ENCODE results near the gene FAM13A. TPM values are rescaled to one million over a fixed set of nuclear protein-coding genes. Genes with fewer than 3 reads are reported as not detected.
A peak's percentile ranks its signal among the peaks of the same experiment; 100 is the strongest.

Gene FAM13A
- total and polyA plus RNA-seq, 2 of the 4 experiments (the other 2 are of a cell fraction) = 13.1 to 22.0 TPM

DNA sequence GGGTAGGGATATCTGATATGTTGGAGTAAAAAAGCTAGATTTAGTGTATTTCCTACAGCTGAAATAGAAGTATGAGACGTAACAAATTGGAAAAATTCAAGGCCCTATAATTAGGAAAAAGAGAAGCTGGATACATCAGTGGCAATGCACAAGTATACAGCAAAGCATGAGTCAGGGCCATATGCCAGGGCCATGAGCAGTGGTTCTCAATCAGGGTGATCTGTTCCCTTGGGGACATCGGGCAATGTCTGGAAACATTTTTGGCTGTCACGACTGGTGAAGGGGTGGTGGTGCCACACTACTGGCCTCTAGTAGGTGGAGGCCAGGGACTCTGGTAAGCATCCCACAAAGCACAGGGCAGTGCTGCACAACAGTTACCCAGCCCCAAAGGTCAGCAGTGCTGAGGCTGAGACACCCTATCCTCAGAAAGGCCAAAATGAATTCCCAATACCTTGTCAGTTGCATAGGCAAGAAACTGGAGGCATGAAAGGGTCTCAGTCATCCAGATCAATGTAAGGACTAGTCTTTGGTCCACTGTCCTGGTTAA lies 322.5 kb downstream of the FAM13A start:
- H3K56ac ChIP-seq (ENCODE audit: extremely low read depth, insufficient read depth, low read length) = no peak overlapping the region
- 0 out of 4 replicates have a peak, but pooled peaks cover 0 to 7% of the 10 kb centered on the region in 2 experiments for H3K79me1 ChIP-seq (ENCODE audit: low read depth in 1 of 2, low read length in 2 of 2)
- H3K9ac ChIP-seq (ENCODE audit: low read depth, low read length) = no peak overlapping the region
- H2AK9ac ChIP-seq (replicated peaks; ENCODE audit: low read depth, low read length, poor library complexity) = no peak overlapping the region
- no peak overlapping the region for H3K27ac ChIP-seq (ENCODE audit: insufficient read depth, low read length)
- H2BK120ac ChIP-seq (ENCODE audit: low read depth, low read length) = no peak overlapping the region
- ChIA-PET CTCF (interaction anchor here (0.5 kb wide), 1 partner anchor 19 kb away, joined by 7 read pairs; no protein-coding TSS in a partner anchor), POLR2A (ENCODE audit: unreplicated experiment) (no interaction called here)
- H3K27me3 ChIP-seq (ENCODE audit: control insufficient read depth, insufficient read depth, low read length) = no peaks in the 10 kb centered on the region
- WGBS, 2 experiments (ENCODE audit: extremely low coverage in 2 of 2, insufficient read length in 1 of 2) = no CpG with 5 or more reads among the region's 3 CpGs
- no peak overlapping the region for H2AFZ ChIP-seq (replicated peaks; ENCODE audit: low read length, poor library complexity)
- no peak overlapping the region for H4K91ac ChIP-seq (ENCODE audit: insufficient read depth, low read depth, low read length)
- no peak overlapping the region for H2BK15ac ChIP-seq (ENCODE audit: low read depth, low read length)
- no peak overlapping the region; the same call in 1 of the 2 replicates for H2BK20ac ChIP-seq (ENCODE audit: low read depth, low read length)
- no peak overlapping the region for H4K5ac ChIP-seq (ENCODE audit: low read depth, low read length)
- dilution Hi-C loops (cut with HindIII; ENCODE audit: low sequenced_read_pairs, unreplicated experiment) (no loop called here), intact Hi-C loops (cut with micrococcal nuclease) (no loop called here), in situ Hi-C loops (cut with MboI; ENCODE audit: low sequenced_read_pairs) (no loop called here)
- H3K14ac ChIP-seq (replicated peaks; ENCODE audit: low read depth, low read length) = no peak overlapping the region
- no peak overlapping the region for H3K4me2 ChIP-seq (ENCODE audit: low read depth, low read length)
- H3K9me3 ChIP-seq (ENCODE audit: control insufficient read depth, insufficient read depth, low read length) = no peaks in the 10 kb centered on the region
- no peak overlapping the region for H3K4me3 ChIP-seq (ENCODE audit: insufficient read depth, low read depth, low read length)
- DNase-seq = peak; percentile 7
- H2AK5ac ChIP-seq (ENCODE audit: low read depth, low read length) = no peak overlapping the region
- ATAC-seq (ENCODE audit: low read depth) = no peak
- H4K20me1 ChIP-seq (ENCODE audit: insufficient read depth, low read length) = no peaks in the 10 kb centered on the region
- H3K18ac ChIP-seq (ENCODE audit: low read depth, low read length) = no peak overlapping the region
- H4K8ac ChIP-seq (ENCODE audit: low read depth in 2 of 2, low read length in 2 of 2) = no peak overlapping the region
- H3K23ac ChIP-seq (ENCODE audit: low read depth, low read length) = no peak overlapping the region
- TF ChIP-seq MAFK (IDR thresholded peaks at IDR 0.05; ENCODE audit: low read depth, low read length) = no peak
- no peak for TF ChIP-seq RFX5 (IDR thresholded peaks at IDR 0.05; ENCODE audit: low read depth, low read length)
- no peak for TF ChIP-seq SMC3 (IDR thresholded peaks at IDR 0.05; ENCODE audit: low read depth, low read length)
- no peak for TF ChIP-seq USF2 (IDR thresholded peaks at IDR 0.05; ENCODE audit: low read depth, low read length)
- TF ChIP-seq FOS (IDR thresholded peaks at IDR 0.05; ENCODE audit: low read depth, low read length) = no peak
- TF ChIP-seq MAZ (IDR thresholded peaks at IDR 0.05; ENCODE audit: borderline replicate concordance, low read depth, low read length) = no peak
- no peak for TF ChIP-seq CEBPB (IDR thresholded peaks at IDR 0.05; ENCODE audit: low read depth, low read length)
- TF ChIP-seq, protein P1, sequence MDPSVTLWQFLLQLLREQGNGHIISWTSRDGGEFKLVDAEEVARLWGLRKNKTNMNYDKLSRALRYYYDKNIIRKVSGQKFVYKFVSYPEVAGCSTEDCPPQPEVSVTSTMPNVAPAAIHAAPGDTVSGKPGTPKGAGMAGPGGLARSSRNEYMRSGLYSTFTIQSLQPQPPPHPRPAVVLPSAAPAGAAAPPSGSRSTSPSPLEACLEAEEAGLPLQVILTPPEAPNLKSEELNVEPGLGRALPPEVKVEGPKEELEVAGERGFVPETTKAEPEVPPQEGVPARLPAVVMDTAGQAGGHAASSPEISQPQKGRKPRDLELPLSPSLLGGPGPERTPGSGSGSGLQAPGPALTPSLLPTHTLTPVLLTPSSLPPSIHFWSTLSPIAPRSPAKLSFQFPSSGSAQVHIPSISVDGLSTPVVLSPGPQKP (IDR thresholded peaks at IDR 0.05; ENCODE audit: borderline replicate concordance, low read depth, low read length) = no peak
- TF ChIP-seq RCOR1 (IDR thresholded peaks at IDR 0.05; ENCODE audit: insufficient replicate concordance, low read length) = no peak
- TF ChIP-seq BHLHE40 (IDR thresholded peaks at IDR 0.05; ENCODE audit: low read depth, low read length) = no peak
- no peak for TF ChIP-seq RAD21 (IDR thresholded peaks at IDR 0.05; ENCODE audit: low read length)
- no peak for TF ChIP-seq NFE2L2 (IDR thresholded peaks at IDR 0.05; ENCODE audit: low read depth, low read length)
- TF ChIP-seq MXI1 (IDR thresholded peaks at IDR 0.05; ENCODE audit: borderline replicate concordance, low read depth, low read length) = no peak
- TF ChIP-seq CTCF (conservative IDR thresholded peaks at IDR 0.05; ENCODE audit: low read depth, low read length) = no peak
- TF ChIP-seq CHD1 (IDR thresholded peaks at IDR 0.05; ENCODE audit: low read depth, low read length) = no peak
- TF ChIP-seq POLR2A (IDR thresholded peaks at IDR 0.05; ENCODE audit: low read depth, low read length) = no peak
- H3K4me1 ChIP-seq (ENCODE audit: control insufficient read depth, insufficient read depth, low read length) = peaks cover 2% of the 10 kb centered on the region; the same call in 1 of the 2 replicates
- no peak overlapping the region for H3K4ac ChIP-seq (ENCODE audit: low read depth, low read length)
- BruUV-seq (replicated peaks) = no TSS peak
- peaks cover 37% of the 10 kb centered on the region for H3K36me3 ChIP-seq (ENCODE audit: control insufficient read depth, insufficient read depth, low read length)
- H2BK5ac ChIP-seq (ENCODE audit: low read depth, low read length, poor library complexity, severe bottlenecking) = no peak overlapping the region
- H3K9me1 ChIP-seq (ENCODE audit: insufficient read depth, low read length) = peaks cover 8% of the 10 kb centered on the region

Measured in IMR-90 (cell line).